Endometrium (tissue), 2 donors: ENCODE measurements around the gene DPP4.
"Not testable (repeated sequence)": the region's sequence is repeated elsewhere in the genome, so short reads cannot be mapped to it uniquely, and the experiment has no call there.

Experiments
- FAIRE-seq: peaks from 2 replicates; lab custom pipeline; 2012; peaks lifted over from hg19 to GRCh38; lab: Jason Lieb, UNC
- donor health status: control.
- donor health status: control.

The DPP4 gene

DNA sequence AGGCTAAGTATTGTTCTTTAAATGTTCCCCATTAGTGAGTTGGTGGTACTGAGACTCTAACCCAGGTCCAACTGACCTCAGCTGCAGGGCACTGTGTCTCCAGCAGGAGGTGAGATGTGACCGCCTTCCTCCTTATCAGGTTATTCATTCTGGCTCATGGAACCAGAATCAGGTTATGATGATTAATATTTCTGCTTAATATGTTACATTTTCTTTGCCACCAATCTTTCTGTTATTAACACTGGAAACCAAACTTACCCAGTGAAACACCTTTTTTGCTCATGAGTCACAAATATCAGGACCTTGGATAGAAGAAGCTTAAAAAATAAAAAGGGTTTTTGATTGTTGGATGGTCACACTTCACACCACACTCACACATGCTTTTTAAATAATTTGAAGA lies 85.4 kb downstream of the DPP4 start:
- no peak for FAIRE-seq

DNA sequence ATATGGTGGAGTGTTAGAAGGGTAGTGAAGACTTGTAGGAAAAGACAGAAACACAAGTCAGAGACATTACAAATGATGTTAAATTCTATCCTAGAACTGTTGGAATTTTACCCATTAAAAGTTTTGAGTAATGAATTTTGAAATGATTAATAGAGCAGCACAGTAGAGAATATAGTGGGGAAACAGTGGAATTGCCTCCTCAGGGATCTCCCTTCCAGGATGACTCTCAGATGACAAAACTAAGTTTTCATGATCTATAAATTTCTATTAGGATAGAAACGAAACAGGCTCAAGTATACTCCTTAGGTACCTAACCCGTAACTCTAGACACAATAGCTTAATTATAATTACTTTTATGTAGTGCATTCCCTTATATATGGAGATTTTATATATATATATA lies 86.7 kb downstream of the DPP4 start:
- no peak for FAIRE-seq

GRCh38 chr2:161983866-161984265 lies 90.1 kb downstream of the DPP4 start:
- no peak for FAIRE-seq

- FAIRE-seq, result no peak
Measured at GRCh38 chr2:161983331-161983651, 90.7 kb downstream of the DPP4 start.

- FAIRE-seq, result no peak
Measured at GRCh38 chr2:161982548-161983330, 91.3 kb downstream of the DPP4 start.

GRCh38 chr2:161981679-161982250 lies 92.2 kb downstream of the DPP4 start:
- no peak for FAIRE-seq

GRCh38 chr2:161980976-161981375 lies 93.0 kb downstream of the DPP4 start:
- no peak for FAIRE-seq

DNA sequence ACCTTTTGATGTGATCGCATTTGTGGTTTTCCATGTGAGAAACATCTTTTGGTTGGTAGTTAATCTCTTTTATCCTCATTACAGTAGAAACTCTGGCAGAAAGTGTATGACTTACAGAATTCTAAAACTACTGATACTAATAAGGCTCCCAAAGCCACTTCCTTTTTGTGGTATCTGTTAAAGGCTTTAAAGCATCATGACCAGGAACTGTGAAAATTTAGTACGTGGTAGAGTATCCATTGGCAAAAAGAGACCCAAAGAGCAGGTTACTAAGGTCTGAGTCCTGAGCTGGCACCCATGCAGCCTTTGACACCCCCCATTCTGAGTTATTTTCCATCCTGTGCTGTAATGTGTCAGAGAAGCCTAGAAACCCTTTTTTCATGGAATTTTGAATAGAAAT lies 94.5 kb downstream of the DPP4 start:
- FAIRE-seq, result no peak

DNA sequence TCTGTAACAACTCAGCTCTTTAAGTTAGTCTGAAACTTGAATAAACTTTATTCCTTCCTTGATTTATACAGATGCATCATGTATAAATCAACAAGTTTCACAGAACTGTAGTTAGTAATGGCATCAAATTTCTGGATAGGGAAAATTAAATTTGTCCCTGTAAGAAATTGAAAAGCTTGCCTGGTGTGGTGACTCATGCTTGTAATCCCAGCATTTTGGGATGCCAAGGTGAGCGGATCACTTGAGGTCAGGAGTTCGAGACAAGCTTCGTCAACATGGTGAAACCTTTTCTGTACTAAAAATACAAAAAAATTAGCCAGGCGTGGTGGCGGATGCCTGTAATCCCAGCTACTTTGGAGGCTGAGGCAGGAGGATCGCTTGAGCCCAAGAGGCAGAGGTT lies 96.1 kb downstream of the DPP4 start:
- FAIRE-seq, result not testable (repeated sequence)

DNA sequence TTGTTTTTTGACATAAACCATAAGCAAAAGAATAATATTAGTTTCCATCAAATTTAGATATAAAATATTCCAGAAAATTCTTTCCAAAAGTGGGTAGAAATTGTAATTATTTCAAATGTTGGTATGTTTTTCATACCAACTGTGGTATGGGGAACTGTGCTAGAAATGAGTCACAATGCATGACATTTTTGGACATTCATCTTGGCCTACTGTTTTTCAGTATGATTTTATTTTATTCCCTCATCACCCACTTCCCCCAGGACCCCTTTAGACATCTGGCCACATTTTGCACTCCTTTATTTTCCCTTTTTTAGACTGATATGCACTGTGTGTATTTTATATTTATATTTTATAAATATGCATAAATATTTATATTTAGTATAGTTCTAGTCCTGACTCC lies 97.1 kb downstream of the DPP4 start:
- no peak for FAIRE-seq

GRCh38 chr2:161976295-161976694 lies 97.7 kb downstream of the DPP4 start:
- FAIRE-seq, result no peak

GRCh38 chr2:161975813-161976160 lies 98.2 kb downstream of the DPP4 start:
- no peak for FAIRE-seq

DNA sequence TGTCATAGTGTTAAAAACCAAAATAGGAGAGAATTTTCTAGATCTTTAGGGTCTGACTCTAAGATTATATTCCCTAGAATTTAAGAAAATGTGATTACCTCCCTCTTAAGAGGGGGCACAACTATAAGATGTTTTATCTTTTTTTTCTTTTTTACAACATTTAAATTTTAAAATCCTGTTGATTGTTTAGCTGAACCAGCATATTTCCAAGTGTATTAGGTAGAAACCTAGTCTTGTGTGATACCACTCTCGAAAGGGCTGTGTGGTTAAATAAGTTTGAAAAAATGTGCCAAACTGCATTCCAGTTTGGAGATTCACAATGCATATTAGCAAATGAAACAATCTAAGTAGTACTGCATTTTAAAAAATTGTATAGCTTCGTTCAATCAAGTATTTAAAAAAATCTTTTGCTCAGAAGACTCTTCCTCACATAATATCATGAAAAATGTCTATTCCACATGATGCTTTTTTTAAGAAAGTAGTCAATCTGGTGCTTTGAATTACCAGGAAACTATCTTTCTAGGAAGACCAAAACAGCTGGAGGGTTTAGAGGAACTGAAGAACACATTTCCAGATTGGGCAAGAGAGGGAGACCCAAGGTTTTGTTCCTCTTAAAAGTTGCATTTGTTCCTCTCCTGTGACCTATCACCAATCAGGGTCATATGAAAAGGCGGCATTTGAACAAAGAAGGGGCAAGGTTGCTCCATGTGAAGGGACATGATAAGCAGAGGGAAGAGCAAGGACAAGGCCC lies 98.8 kb downstream of the DPP4 start:
- FAIRE-seq, result no peak

DNA sequence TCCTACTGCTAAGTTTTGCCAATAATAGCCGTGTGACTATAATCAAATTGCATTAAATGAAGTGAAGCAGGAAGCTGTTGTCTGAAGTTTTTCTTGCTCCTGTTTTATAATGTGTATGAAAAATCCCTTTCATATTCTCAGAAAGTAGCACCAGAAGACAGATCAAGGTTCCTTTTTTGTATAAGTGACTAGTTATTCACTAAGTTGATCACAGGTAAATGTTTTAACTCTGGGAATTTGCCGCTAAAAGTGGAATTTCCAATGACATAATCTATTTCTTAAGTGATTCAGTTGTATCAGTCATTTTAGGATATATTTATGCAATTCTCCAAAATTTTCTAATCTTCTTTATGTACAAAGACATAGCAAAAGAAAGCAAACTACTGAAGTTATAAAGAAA lies 99.6 kb downstream of the DPP4 start:
- FAIRE-seq, result no peak

GRCh38 chr2:161972866-161973265 lies 101.1 kb downstream of the DPP4 start:
- FAIRE-seq, result no peak

GRCh38 chr2:161972232-161972631 lies 101.8 kb downstream of the DPP4 start:
- no peak for FAIRE-seq

- FAIRE-seq, result no peak
Measured at GRCh38 chr2:161971551-161971950, 102.5 kb downstream of the DPP4 start.

GRCh38 chr2:161969159-161969558 lies 104.9 kb downstream of the DPP4 start:
- FAIRE-seq, result no peak

- no peak for FAIRE-seq
Measured at GRCh38 chr2:161965994-161966393, 108.0 kb downstream of the DPP4 start.

GRCh38 chr2:161964160-161964559 lies 109.9 kb downstream of the DPP4 start:
- no peak for FAIRE-seq

- no peak for FAIRE-seq
Measured at GRCh38 chr2:161962160-161962559, 111.9 kb downstream of the DPP4 start.

DNA sequence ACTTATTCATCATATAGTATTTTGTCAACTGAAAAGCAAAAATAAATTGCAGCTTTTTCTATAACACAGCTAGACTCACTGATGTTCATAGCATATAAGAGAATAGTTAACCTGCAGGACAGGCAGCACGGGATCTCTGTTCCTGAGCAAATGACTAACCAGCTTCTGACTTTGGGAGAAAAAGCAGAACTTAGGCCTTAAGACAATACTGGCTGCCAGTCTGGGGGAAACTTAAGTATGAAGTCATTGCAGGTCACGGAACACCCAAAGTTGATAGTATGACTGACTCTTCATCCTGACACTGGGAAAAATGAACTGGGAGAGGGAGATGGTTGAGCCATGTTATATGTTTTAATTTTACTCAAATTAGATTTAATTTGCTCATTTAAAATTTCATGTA lies 113.0 kb downstream of the DPP4 start:
- FAIRE-seq, result no peak

DNA sequence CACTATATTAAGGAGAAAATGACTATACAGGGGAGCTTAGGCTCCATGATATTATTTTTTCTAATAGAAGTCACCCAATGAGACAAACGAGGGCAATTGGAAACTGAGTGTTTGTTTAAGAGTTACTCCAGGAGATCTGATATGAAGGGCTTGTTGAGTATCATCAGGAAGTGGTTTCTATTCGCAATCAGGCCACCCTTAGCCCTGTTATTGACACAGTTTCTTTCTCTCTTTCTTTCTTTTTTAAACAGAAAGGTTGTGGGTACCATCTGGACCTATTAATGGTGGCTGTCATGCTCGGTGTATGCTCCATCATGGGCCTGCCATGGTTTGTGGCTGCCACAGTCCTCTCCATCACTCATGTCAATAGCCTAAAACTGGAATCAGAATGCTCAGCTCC lies 117.3 kb downstream of the DPP4 start:
- FAIRE-seq, result no peak

- FAIRE-seq, result no peak
Measured at GRCh38 chr2:161955211-161955610, 118.8 kb downstream of the DPP4 start.
